Naive thymus-derived CD8-positive, alpha-beta T cell (primary cell): Measurements from ENCODE around the gene COL25A1. TPM values are rescaled to one million over a fixed set of nuclear protein-coding genes. Genes with fewer than 3 reads are reported as not detected.
"Not testable (repeated sequence)": the region's sequence is repeated elsewhere in the genome, so short reads cannot be mapped to it uniquely, and the experiment has no call there.

Experiments
- ATAC-seq, 2 donors: fragments of 150-1000 bp; cut with Tn5 transposase in 1 of 2; sonication (Bioruptor Pico), chemical (Tn5 transposase) in 1 of 2; 1 replicate in 1 of 2; 2 replicates in 1 of 2; pipeline ENCODE4 v1.10.0; 2021; ENCODE audit warnings: mild to moderate bottlenecking in 2 of 2, moderate library complexity in 2 of 2
- POLR2A ChIA-PET: fragments of 350-600 bp; sonication (Branson Sonifier 250); formaldehyde crosslinking; loops from one replicate; lab custom pipeline; 2021; ENCODE audit warnings: antibody characterized with exemption; lab: Charles Lee
- DNase-seq, 10 donors: peaks; one replicate each; pipeline versions ENCODE4 v3.0.0 to v3.0.0-alpha.2; 2020 to 2022
- H3K27ac Mint-ChIP-seq, 10 donors: one replicate each; pipeline ENCODE4 v1.8.0; 2020 to 2022; ENCODE audit warnings: mild to moderate bottlenecking in 10 of 10, mixed read lengths in 10 of 10, moderate library complexity in 4 of 10, inconsistent platforms in 1 of 10
- H3K27me3 Mint-ChIP-seq, 5 donors: one replicate each; pipeline ENCODE4 v1.8.0; 2021 to 2022; ENCODE audit warnings: mixed read lengths in 5 of 5
- H3K36me3 Mint-ChIP-seq, 3 donors: one replicate each; pipeline ENCODE4 v1.8.0; 2020 to 2022; ENCODE audit warnings: mixed read lengths in 3 of 3, mild to moderate bottlenecking in 2 of 3, inconsistent platforms in 1 of 3
- H3K4me1 Mint-ChIP-seq, 4 donors: one replicate each; pipeline ENCODE4 v1.8.0; 2021 to 2022; ENCODE audit warnings: mixed read lengths in 4 of 4
- H3K4me3 Mint-ChIP-seq, 10 donors: one replicate each; pipeline ENCODE4 v1.8.0; 2020 to 2022; ENCODE audit warnings: mild to moderate bottlenecking in 10 of 10, mixed read lengths in 10 of 10, moderate library complexity in 6 of 10, inconsistent platforms in 1 of 10
- H3K9me3 Mint-ChIP-seq, 9 donors: one replicate each; pipeline ENCODE4 v1.8.0; 2020 to 2022; ENCODE audit warnings: mixed read lengths in 9 of 9, mild to moderate bottlenecking in 3 of 9, inconsistent platforms in 1 of 9, moderate library complexity in 1 of 9
- polyA plus RNA-seq, 3 donors: library from polyadenylated mRNA; unstranded; fragments of 300-500 nt; fragmentation: Illumina TruSeq; gene quantifications; one replicate each; pipeline ENCODE4 v1.2.3, GENCODE V29; 2021
- total RNA-seq, 8 experiments: library from RNA in 2 of 8; stranded (reverse) in 2 of 8; gene quantifications; one replicate each; pipeline ENCODE4 v1.2.3 and lab custom pipeline; 2021 to 2026

COL25A1 gene
- total and polyA plus RNA-seq, 5 experiments from 2014 or later: 0.10 to 1.2 TPM; not detected in 3

- H3K4me3 Mint-ChIP-seq: no peak overlapping the region
- no peak for DNase-seq
- ATAC-seq: no peak
- H3K27me3 Mint-ChIP-seq: peaks cover 0 to 4% (median 0%) of the 10 kb centered on the region in 5 donors
- H3K27ac Mint-ChIP-seq: no peak overlapping the region
- POLR2A ChIA-PET: no interaction called here
- H3K36me3 Mint-ChIP-seq: no peaks in the 10 kb centered on the region
- H3K4me1 Mint-ChIP-seq: no peaks in the 10 kb centered on the region
- H3K9me3 Mint-ChIP-seq: no peaks in the 10 kb centered on the region
Observed at GRCh38 chr4:109079201-109079600, 223.3 kb downstream of the COL25A1 start.

DNA sequence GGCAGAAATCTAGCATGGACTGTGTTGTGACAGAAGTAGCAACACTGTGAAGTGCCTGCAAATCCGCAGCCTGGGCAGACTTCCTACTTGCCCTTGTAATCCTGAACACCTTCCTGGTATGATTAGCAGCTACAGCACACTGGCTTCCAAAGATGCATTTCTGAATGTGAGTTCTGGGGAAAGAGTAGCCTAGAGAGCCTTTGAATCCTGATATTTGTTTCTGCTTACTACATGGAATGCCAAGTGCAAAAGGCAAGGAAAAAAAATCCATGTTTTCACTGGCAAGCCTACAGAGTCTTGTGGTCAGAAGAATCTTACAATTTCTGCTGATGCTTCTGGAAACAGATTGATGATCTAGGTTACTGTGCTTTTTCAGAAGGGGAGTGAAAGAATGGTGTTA, 223.7 kb downstream of the COL25A1 start:
- no peak for ATAC-seq
- Mint-ChIP-seq H3K9me3 (no peaks in the 10 kb centered on the region), H3K4me1 (no peaks in the 10 kb centered on the region), H3K27ac (no peak overlapping the region), H3K27me3 (peaks cover 0 to 4% (median 0%) of the 10 kb centered on the region in 5 donors), H3K4me3 (no peak overlapping the region), H3K36me3 (no peaks in the 10 kb centered on the region)
- POLR2A ChIA-PET: no interaction called here
- no peak for DNase-seq

- Mint-ChIP-seq H3K4me3 (no peak overlapping the region), H3K4me1 (no peaks in the 10 kb centered on the region), H3K36me3 (no peaks in the 10 kb centered on the region), H3K27ac (no peak overlapping the region), H3K9me3 (no peaks in the 10 kb centered on the region), H3K27me3 (peaks cover 0 to 7% (median 3%) of the 10 kb centered on the region in 5 donors)
- DNase-seq: no peak
- ATAC-seq: no peak
- POLR2A ChIA-PET: no interaction called here
Observed at GRCh38 chr4:109077505-109077904, 225.0 kb downstream of the COL25A1 start.

- ATAC-seq, H3K27me3 Mint-ChIP-seq, DNase-seq, H3K4me3 Mint-ChIP-seq, H3K27ac Mint-ChIP-seq, POLR2A ChIA-PET, H3K36me3 Mint-ChIP-seq, H3K4me1 Mint-ChIP-seq, H3K9me3 Mint-ChIP-seq: not testable (repeated sequence)
Observed at GRCh38 chr4:109076709-109077108, 225.7 kb downstream of the COL25A1 start.

- Mint-ChIP-seq H3K27me3 (peaks cover 0 to 9% (median 2%) of the 10 kb centered on the region in 5 donors), H3K4me3 (no peak overlapping the region), H3K9me3 (no peaks in the 10 kb centered on the region), H3K27ac (no peak overlapping the region), H3K36me3 (no peaks in the 10 kb centered on the region), H3K4me1 (no peaks in the 10 kb centered on the region)
- POLR2A ChIA-PET: no interaction called here
- DNase-seq: no peak
- ATAC-seq: no peak
Observed at GRCh38 chr4:109075621-109076020, 226.8 kb downstream of the COL25A1 start.

DNA sequence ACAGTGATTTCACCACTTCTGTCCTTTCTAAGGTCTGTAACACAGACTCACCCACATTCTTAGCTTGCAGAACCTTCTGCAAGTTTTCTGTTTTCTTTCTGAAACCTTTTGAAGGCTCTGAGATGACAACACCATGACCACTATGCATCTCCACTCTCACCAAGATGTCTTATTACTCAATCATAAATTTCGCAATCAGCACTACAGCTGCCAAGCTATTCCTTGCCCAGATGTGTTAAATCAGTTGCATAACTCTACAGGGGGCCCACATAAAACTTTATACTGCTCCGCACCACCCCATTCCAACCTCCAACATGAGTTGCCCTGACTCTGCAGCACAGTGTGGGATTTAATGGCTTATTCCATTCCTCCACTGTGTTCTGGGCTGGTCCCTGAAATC, 229.9 kb downstream of the COL25A1 start:
- H3K27ac Mint-ChIP-seq: no peak overlapping the region
- no peaks in the 10 kb centered on the region for H3K36me3 Mint-ChIP-seq
- H3K4me3 Mint-ChIP-seq: no peak overlapping the region
- POLR2A ChIA-PET: no interaction called here
- H3K4me1 Mint-ChIP-seq: no peaks in the 10 kb centered on the region
- ATAC-seq: no peak
- H3K27me3 Mint-ChIP-seq: peaks cover 0 to 9% (median 2%) of the 10 kb centered on the region in 5 donors
- no peaks in the 10 kb centered on the region for H3K9me3 Mint-ChIP-seq
- no peak for DNase-seq

GRCh38 chr4:109070677-109071076, 231.8 kb downstream of the COL25A1 start:
- H3K27ac Mint-ChIP-seq, ATAC-seq, H3K4me1 Mint-ChIP-seq, DNase-seq, POLR2A ChIA-PET, H3K27me3 Mint-ChIP-seq, H3K9me3 Mint-ChIP-seq, H3K4me3 Mint-ChIP-seq, H3K36me3 Mint-ChIP-seq: not testable (repeated sequence)

- POLR2A ChIA-PET: no interaction called here
- Mint-ChIP-seq H3K4me1 (no peaks in the 10 kb centered on the region), H3K4me3 (no peak overlapping the region), H3K36me3 (no peaks in the 10 kb centered on the region), H3K27ac (no peak overlapping the region), H3K27me3 (peaks cover 0 to 4% (median 0%) of the 10 kb centered on the region in 5 donors), H3K9me3 (no peaks in the 10 kb centered on the region)
- ATAC-seq (no peak), DNase-seq (no peak)
Observed at GRCh38 chr4:109067508-109068235, 234.8 kb downstream of the COL25A1 start.

DNA sequence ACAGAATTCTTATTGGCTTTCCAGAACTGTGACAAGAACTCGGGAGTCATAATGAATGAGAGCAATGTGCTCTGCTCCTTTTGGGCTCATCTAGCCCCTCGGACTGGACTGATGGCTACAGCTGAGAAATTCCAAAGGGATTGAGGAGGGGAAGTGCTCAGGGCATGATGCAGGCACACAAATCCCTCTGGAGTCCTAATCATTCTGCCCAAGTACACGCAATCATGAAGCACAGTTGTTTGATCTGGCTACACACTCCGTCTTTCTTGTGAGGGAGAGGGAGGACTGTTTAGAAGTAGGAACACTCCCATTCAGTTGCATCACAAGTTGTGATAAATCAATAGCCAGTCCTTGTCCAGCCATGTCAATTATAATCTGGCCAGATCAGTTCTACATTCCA, 237.5 kb downstream of the COL25A1 start:
- Mint-ChIP-seq H3K4me1 (no peaks in the 10 kb centered on the region), H3K4me3 (no peak overlapping the region), H3K27me3 (peaks cover 0 to 19% (median 0%) of the 10 kb centered on the region in 5 donors), H3K36me3 (no peaks in the 10 kb centered on the region), H3K27ac (no peak overlapping the region), H3K9me3 (no peaks in the 10 kb centered on the region)
- DNase-seq (no peak), ATAC-seq (no peak)
- POLR2A ChIA-PET: no interaction called here

- Mint-ChIP-seq H3K4me1 (no peaks in the 10 kb centered on the region), H3K9me3 (peaks cover 0 to 1% (median 0%) of the 10 kb centered on the region in 9 donors), H3K27me3 (peaks cover 0 to 4% (median 0%) of the 10 kb centered on the region in 5 donors), H3K27ac (no peak overlapping the region), H3K4me3 (no peak overlapping the region), H3K36me3 (no peaks in the 10 kb centered on the region)
- DNase-seq (no peak), ATAC-seq (no peak)
- POLR2A ChIA-PET: no interaction called here
Observed at GRCh38 chr4:109053257-109053656, 249.2 kb downstream of the COL25A1 start.

DNA sequence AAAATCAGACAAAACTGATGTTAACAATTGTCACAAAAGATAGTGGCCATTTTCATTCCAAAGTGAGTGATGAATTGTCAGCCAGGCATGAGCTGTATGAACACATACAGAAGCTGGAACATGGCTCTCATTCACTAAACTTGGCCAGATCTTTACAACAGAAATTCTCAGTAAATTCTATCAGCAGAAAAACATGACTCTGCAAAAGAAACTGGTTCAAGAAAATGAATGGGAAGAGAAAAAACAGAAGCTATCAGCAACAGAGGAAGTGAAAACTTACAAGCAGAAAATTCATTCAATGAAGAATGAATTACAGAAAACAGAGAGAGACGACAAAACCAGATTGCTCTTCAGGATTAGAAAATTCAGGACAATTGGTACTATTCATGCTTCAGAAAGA, 249.6 kb downstream of the COL25A1 start:
- Mint-ChIP-seq H3K36me3 (no peaks in the 10 kb centered on the region), H3K27ac (no peak overlapping the region), H3K9me3 (peaks cover 0 to 1% (median 0%) of the 10 kb centered on the region in 9 donors), H3K4me3 (no peak overlapping the region), H3K27me3 (peaks cover 0 to 4% (median 0%) of the 10 kb centered on the region in 5 donors), H3K4me1 (no peaks in the 10 kb centered on the region)
- no peak for DNase-seq
- ATAC-seq: no peak
- POLR2A ChIA-PET: no interaction called here

DNA sequence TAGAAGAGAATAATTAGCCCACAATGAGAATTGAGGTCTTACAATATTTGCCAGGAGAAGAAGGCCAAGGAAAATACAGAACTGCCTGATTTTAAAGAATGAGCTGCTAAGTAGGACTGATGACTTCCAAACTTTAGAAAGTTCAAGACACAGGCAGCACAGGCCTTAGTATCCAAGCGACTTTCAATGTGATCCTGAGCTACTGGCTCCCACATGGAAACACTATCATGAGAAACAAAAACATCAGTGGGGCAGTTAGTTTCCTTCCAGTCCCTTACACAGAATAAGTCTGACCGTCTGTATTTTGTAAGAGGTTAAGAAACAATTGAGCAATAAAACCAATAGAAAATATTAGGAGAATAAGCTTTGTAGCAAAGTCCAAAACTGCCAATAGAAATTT, 251.4 kb downstream of the COL25A1 start:
- POLR2A ChIA-PET: no interaction called here
- H3K4me3 Mint-ChIP-seq: no peak overlapping the region
- H3K9me3 Mint-ChIP-seq: peaks cover 0 to 1% (median 0%) of the 10 kb centered on the region in 9 donors
- peaks cover 0 to 3% (median under 1%) of the 10 kb centered on the region in 4 donors for H3K4me1 Mint-ChIP-seq
- no peak for DNase-seq
- H3K27me3 Mint-ChIP-seq: peaks cover 0 to 4% (median 0%) of the 10 kb centered on the region in 5 donors
- H3K27ac Mint-ChIP-seq: no peak overlapping the region
- no peaks in the 10 kb centered on the region for H3K36me3 Mint-ChIP-seq
- no peak for ATAC-seq

GRCh38 chr4:109049926-109050325, 252.5 kb downstream of the COL25A1 start:
- Mint-ChIP-seq H3K27me3 (no peaks in the 10 kb centered on the region), H3K9me3 (peaks cover 0 to 1% (median 0%) of the 10 kb centered on the region in 9 donors), H3K4me1 (peaks cover 0 to 3% (median under 1%) of the 10 kb centered on the region in 4 donors), H3K27ac (no peak overlapping the region), H3K4me3 (no peak overlapping the region), H3K36me3 (no peaks in the 10 kb centered on the region)
- DNase-seq: no peak
- POLR2A ChIA-PET: no interaction called here
- no peak for ATAC-seq
